Measurements from ENCODE around the gene ESCO1. TPM values are rescaled to one million over a fixed set of nuclear protein-coding genes. Genes with fewer than 3 reads are reported as not detected.
A peak's percentile ranks its signal among the peaks of the same experiment; 100 is the strongest.

ESCO1 gene
- total and polyA plus RNA-seq, 2 of the 13 experiments (the other 11 are each of a cell fraction or from before 2014, with no cell fraction given): 6.3 to 19.4 TPM

DNA sequence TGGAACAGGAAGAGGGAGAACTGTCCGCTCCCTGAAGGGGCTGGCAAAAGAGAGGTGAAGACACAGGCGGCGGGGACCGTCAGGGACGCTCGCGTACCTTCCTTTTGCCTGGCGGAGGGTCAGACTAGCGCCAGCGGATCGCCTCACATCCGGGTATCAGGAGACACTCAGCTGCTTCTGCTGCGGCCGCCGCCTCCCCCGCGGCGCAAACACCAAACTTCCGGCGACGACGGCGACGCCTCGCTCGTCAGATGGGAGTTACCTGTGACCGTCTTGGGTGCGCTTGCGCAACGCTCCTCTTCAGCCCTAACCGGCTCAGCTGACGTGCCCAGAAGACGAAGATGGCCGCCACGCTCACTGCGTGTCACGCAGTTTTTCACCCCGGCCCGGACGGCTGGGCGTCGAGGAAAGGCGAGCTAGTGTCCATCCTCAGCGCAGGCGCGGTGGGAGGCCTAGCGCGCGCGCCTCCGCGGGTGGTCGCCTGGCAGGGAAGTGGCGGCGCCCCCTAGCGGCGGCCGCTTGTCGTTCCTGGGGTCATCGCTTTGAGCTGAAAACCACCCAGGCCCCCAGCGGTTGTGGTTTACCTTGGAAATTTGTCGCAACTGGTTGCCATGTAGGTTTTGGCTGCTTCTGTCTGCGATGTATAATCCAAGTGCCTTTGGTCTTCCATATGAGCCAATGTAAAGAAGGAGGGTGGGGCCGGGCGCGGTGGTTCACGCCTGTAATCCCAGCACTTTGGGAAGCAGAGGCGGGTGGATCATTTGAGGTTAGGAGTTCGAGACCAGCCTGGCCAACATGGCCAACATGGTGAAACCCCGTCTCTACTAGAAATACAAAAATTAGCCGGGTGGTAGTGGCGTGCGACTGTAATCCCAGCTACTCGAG is at the start of gene ESCO1 (continued):
- TF ChIP-seq UBTF (CRISPR knock-in tag; IDR thresholded peaks at IDR 0.05): peak; percentile 81
- TF ChIP-seq KAT8 (CRISPR knock-in tag; IDR thresholded peaks at IDR 0.05): peak; percentile 92
- no peak for TF ChIP-seq CENPX (CRISPR knock-in tag; IDR thresholded peaks at IDR 0.05)
- peak; percentile 90 for TF ChIP-seq THAP11 (CRISPR knock-in tag; IDR thresholded peaks at IDR 0.05)
- TF ChIP-seq ZNF382 (CRISPR knock-in tag; IDR thresholded peaks at IDR 0.05; ENCODE audit: borderline replicate concordance): no peak
- no peak for TF ChIP-seq ZNF3 (CRISPR knock-in tag; IDR thresholded peaks at IDR 0.05)
- TF ChIP-seq ZNF335 (CRISPR knock-in tag; IDR thresholded peaks at IDR 0.05): peak; percentile 63; the same call in 1 of the 2 replicates
- peak; percentile 21; the same call in 1 of the 2 replicates for TF ChIP-seq KDM6A (CRISPR knock-in tag; IDR thresholded peaks at IDR 0.05; ENCODE audit: low read depth)
- no peak for TF ChIP-seq ZNF496 (CRISPR knock-in tag; IDR thresholded peaks at IDR 0.05; ENCODE audit: insufficient replicate concordance)
- TF ChIP-seq, protein P1, sequence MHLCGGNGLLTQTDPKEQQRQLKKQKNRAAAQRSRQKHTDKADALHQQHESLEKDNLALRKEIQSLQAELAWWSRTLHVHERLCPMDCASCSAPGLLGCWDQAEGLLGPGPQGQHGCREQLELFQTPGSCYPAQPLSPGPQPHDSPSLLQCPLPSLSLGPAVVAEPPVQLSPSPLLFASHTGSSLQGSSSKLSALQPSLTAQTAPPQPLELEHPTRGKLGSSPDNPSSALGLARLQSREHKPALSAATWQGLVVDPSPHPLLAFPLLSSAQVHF (CRISPR knock-in tag; IDR thresholded peaks at IDR 0.05): peak; percentile 75; the same call in 1 of the 2 replicates
- peak; percentile 75; the same call in 1 of the 2 replicates for TF ChIP-seq AKNA (CRISPR knock-in tag; IDR thresholded peaks at IDR 0.05; ENCODE audit: borderline replicate concordance)
- no peak for TF ChIP-seq TCF7 (IDR thresholded peaks at IDR 0.05; ENCODE audit: low read depth)
- TF ChIP-seq KLF15 (CRISPR knock-in tag; IDR thresholded peaks at IDR 0.05; ENCODE audit: borderline replicate concordance): peak; percentile 43; the same call in 1 of the 2 replicates
- peak; percentile 33; the same call in 1 of the 2 replicates for TF ChIP-seq ZNF703 (CRISPR knock-in tag; IDR thresholded peaks at IDR 0.05; ENCODE audit: borderline replicate concordance)
- TF ChIP-seq THYN1 (CRISPR knock-in tag; IDR thresholded peaks at IDR 0.05; ENCODE audit: borderline replicate concordance, low read depth): no peak
- peak; percentile 87; the same call in 1 of the 2 replicates for TF ChIP-seq AKAP8 (CRISPR knock-in tag; IDR thresholded peaks at IDR 0.05)
- TF ChIP-seq PAX8 (CRISPR knock-in tag; IDR thresholded peaks at IDR 0.05; ENCODE audit: borderline replicate concordance): 0 out of 2 replicates have a peak, but pooled peaks have one; percentile 77
- no peak for TF ChIP-seq ZKSCAN1 (IDR thresholded peaks at IDR 0.05; ENCODE audit: low read length)
- TF ChIP-seq KDM5A (IDR thresholded peaks at IDR 0.05; ENCODE audit: borderline replicate concordance, low read length): no peak
- TF ChIP-seq CBX1 (IDR thresholded peaks at IDR 0.05; ENCODE audit: low read depth): peak; percentile 59
- peak; percentile 81 for TF ChIP-seq ZNF891 (CRISPR knock-in tag; IDR thresholded peaks at IDR 0.05)
- TF ChIP-seq ISL2 (CRISPR knock-in tag; IDR thresholded peaks at IDR 0.05): peak; percentile 90
